Peyer's patch (tissue), 4 donors: ENCODE measurements around the gene TRHDE.

Experiments used
- POLR2A ChIP-seq, 2 donors: fragments of 450-650 bp; IDR thresholded peaks; one replicate each; pipeline ENCODE4 v1.5.1; 2017; ENCODE audit warnings: antibody characterized with exemption in 2 of 2, mild to moderate bottlenecking in 2 of 2, moderate library complexity in 2 of 2
- TF ChIP-seq, protein P1 (sequence below), 6 experiments: fragments of 450-650 bp in 4 of 6; fragments of 200-600 bp in 2 of 6; sonication (generic) in 1 of 6; IDR thresholded peaks; one replicate each; pipeline ENCODE4 v1.5.1; 2017 to 2019; ENCODE audit warnings: antibody characterized with exemption in 6 of 6, mild to moderate bottlenecking in 3 of 6, moderate library complexity in 1 of 6

DNA sequence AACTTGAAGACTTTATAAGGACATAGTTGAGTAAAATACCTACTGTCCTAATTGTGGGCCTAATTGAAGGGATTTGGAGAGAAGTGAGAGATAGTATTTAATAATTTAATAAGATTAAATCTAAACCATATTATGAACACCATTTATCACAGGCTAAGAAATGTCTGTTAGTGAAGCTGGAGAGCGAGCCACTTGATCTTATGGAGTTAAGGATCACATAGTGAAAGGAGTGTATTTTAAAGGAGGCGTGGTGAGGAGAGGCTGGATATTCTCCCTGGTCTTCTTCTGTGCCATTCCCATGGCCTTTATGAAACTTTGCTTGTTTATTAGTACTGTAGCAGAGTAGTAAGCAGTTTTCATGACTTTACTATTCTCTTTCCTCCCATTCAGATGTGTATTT lies 172.4 kb downstream of the TRHDE start:
- TF ChIP-seq, protein P1, sequence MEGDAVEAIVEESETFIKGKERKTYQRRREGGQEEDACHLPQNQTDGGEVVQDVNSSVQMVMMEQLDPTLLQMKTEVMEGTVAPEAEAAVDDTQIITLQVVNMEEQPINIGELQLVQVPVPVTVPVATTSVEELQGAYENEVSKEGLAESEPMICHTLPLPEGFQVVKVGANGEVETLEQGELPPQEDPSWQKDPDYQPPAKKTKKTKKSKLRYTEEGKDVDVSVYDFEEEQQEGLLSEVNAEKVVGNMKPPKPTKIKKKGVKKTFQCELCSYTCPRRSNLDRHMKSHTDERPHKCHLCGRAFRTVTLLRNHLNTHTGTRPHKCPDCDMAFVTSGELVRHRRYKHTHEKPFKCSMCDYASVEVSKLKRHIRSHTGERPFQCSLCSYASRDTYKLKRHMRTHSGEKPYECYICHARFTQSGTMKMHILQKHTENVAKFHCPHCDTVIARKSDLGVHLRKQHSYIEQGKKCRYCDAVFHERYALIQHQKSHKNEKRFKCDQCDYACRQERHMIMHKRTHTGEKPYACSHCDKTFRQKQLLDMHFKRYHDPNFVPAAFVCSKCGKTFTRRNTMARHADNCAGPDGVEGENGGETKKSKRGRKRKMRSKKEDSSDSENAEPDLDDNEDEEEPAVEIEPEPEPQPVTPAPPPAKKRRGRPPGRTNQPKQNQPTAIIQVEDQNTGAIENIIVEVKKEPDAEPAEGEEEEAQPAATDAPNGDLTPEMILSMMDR (IDR thresholded peaks at IDR 0.05) = no peak
- TF ChIP-seq POLR2A (IDR thresholded peaks at IDR 0.05) = no peak
